ENCODE data around the gene LAMP5. TPM values are rescaled to one million over a fixed set of nuclear protein-coding genes. Genes with fewer than 3 reads are reported as not detected.

The LAMP5 gene
- total RNA-seq, 1 donor from 2014 or later: 0.80 TPM

- Mint-ChIP-seq H3K36me3 (ENCODE audit: low read depth, unreplicated experiment) (no peaks in the 10 kb centered on the region), H3K27ac (ENCODE audit: unreplicated experiment) (no peak overlapping the region), H3K4me3 (ENCODE audit: unreplicated experiment) (no peak overlapping the region), H3K4me1 (ENCODE audit: unreplicated experiment) (no peaks in the 10 kb centered on the region), H3K27me3 (ENCODE audit: unreplicated experiment) (peaks cover 3% of the 10 kb centered on the region), H3K9me3 (ENCODE audit: unreplicated experiment) (no peaks in the 10 kb centered on the region)
- DNase-seq (ENCODE audit: low spot score): no peak
- TF ChIP-seq, protein P1, sequence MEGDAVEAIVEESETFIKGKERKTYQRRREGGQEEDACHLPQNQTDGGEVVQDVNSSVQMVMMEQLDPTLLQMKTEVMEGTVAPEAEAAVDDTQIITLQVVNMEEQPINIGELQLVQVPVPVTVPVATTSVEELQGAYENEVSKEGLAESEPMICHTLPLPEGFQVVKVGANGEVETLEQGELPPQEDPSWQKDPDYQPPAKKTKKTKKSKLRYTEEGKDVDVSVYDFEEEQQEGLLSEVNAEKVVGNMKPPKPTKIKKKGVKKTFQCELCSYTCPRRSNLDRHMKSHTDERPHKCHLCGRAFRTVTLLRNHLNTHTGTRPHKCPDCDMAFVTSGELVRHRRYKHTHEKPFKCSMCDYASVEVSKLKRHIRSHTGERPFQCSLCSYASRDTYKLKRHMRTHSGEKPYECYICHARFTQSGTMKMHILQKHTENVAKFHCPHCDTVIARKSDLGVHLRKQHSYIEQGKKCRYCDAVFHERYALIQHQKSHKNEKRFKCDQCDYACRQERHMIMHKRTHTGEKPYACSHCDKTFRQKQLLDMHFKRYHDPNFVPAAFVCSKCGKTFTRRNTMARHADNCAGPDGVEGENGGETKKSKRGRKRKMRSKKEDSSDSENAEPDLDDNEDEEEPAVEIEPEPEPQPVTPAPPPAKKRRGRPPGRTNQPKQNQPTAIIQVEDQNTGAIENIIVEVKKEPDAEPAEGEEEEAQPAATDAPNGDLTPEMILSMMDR (IDR thresholded peaks at IDR 0.05; ENCODE audit: unreplicated experiment): no peak
These were observed 23.1 kb upstream of the LAMP5 start for GRCh38 chr20:9491324-9491723.

DNA sequence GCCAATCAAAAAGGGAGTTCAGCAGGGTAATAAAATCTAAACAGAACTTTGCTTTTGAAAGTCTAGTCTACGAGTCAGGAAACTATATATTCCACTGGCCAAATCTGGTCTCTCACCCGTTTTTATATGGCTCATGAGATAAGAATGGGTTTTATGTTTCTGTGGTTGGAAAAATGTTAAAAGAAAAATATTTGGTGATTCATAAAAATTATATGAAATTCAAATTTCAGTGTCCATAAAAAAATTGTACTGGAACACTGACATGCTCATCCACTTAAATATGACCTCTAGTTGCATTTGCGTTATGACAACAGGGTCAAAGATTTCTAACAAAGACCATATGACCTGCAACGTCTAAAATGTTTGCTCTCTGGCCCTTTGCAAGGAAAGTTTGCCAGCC is 22.3 kb upstream of the LAMP5 start:
- TF ChIP-seq, protein P1 (IDR thresholded peaks at IDR 0.05; ENCODE audit: unreplicated experiment): no peak
- Mint-ChIP-seq H3K4me1 (ENCODE audit: unreplicated experiment) (no peaks in the 10 kb centered on the region), H3K4me3 (ENCODE audit: unreplicated experiment) (no peak overlapping the region), H3K27me3 (ENCODE audit: unreplicated experiment) (peaks cover 3% of the 10 kb centered on the region), H3K27ac (ENCODE audit: unreplicated experiment) (no peak overlapping the region), H3K9me3 (ENCODE audit: unreplicated experiment) (no peaks in the 10 kb centered on the region), H3K36me3 (ENCODE audit: low read depth, unreplicated experiment) (no peaks in the 10 kb centered on the region)
- no peak for DNase-seq (ENCODE audit: low spot score)

DNA sequence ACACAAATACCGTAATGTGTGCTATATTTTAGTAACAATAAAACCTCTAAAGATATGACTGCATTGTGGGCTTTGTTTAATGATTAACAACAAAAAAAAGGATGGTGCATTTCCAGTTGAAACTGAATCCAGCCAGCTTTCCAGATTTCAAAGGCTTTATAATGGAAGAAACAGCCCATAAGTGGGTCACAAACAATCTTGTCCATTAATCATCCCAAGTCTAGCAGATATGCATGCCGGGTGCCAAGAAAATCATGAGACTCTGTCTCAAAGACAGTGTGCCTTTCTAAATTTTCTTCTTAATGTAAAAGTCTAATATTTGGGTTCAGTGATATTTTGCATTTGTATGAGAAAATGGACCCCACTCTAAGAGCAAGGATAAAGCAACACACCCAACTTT is 20.6 kb upstream of the LAMP5 start:
- no peak overlapping the region for H3K4me3 Mint-ChIP-seq (ENCODE audit: unreplicated experiment)
- no peaks in the 10 kb centered on the region for H3K4me1 Mint-ChIP-seq (ENCODE audit: unreplicated experiment)
- peaks cover 3% of the 10 kb centered on the region for H3K27me3 Mint-ChIP-seq (ENCODE audit: unreplicated experiment)
- no peak overlapping the region for H3K27ac Mint-ChIP-seq (ENCODE audit: unreplicated experiment)
- H3K36me3 Mint-ChIP-seq (ENCODE audit: low read depth, unreplicated experiment): no peaks in the 10 kb centered on the region
- H3K9me3 Mint-ChIP-seq (ENCODE audit: unreplicated experiment): no peaks in the 10 kb centered on the region
- TF ChIP-seq, protein P1 (IDR thresholded peaks at IDR 0.05; ENCODE audit: unreplicated experiment): no peak
- no peak for DNase-seq (ENCODE audit: low spot score)

DNA sequence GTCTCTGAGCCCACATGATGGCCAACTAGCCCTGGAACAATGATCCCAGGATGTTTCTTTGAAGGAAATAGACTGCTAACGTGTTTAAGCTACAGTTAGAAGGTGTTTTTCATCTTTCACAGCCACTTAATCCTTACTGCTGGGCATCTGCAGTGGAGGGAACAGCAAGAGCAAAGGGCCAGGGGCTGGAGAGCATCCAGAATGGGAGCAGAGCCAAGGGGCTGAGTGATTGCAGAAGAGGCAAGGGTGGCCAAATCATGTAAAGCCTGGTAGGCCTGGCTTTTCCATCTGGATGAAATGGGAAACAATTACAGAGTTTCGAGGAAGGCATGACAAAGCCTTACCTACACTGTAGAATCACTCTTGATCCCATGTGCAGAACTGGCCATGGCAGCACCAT is 18.7 kb upstream of the LAMP5 start:
- TF ChIP-seq, protein P1 (IDR thresholded peaks at IDR 0.05; ENCODE audit: unreplicated experiment): no peak
- Mint-ChIP-seq H3K4me3 (ENCODE audit: unreplicated experiment) (no peak overlapping the region), H3K27me3 (ENCODE audit: unreplicated experiment) (peaks cover 3% of the 10 kb centered on the region), H3K36me3 (ENCODE audit: low read depth, unreplicated experiment) (no peaks in the 10 kb centered on the region), H3K27ac (ENCODE audit: unreplicated experiment) (no peak overlapping the region), H3K9me3 (ENCODE audit: unreplicated experiment) (no peaks in the 10 kb centered on the region), H3K4me1 (ENCODE audit: unreplicated experiment) (no peaks in the 10 kb centered on the region)
- DNase-seq (ENCODE audit: low spot score): no peak

GRCh38 chr20:9496155-9496554 is 18.2 kb upstream of the LAMP5 start:
- Mint-ChIP-seq H3K4me3 (ENCODE audit: unreplicated experiment) (no peak overlapping the region), H3K27ac (ENCODE audit: unreplicated experiment) (no peak overlapping the region), H3K27me3 (ENCODE audit: unreplicated experiment) (peaks cover 3% of the 10 kb centered on the region), H3K4me1 (ENCODE audit: unreplicated experiment) (no peaks in the 10 kb centered on the region), H3K9me3 (ENCODE audit: unreplicated experiment) (no peaks in the 10 kb centered on the region), H3K36me3 (ENCODE audit: low read depth, unreplicated experiment) (no peaks in the 10 kb centered on the region)
- TF ChIP-seq, protein P1 (IDR thresholded peaks at IDR 0.05; ENCODE audit: unreplicated experiment): no peak
- DNase-seq (ENCODE audit: low spot score): no peak
